NCI-H2029 treated with DMSO at 0.1 percent for 48 hours (cell line): ENCODE results near the gene AP5S1.
"Not testable (repeated sequence)": the region's sequence is repeated elsewhere in the genome, so short reads cannot be mapped to it uniquely, and the experiment has no call there.

ENCODE experiments used
- DNase-seq: peaks from one replicate; lab custom pipeline; 2025; lab: John Stamatoyannopoulos, UW

Gene AP5S1

GRCh38 chr20:3794168-3794567 is 26.2 kb upstream of the AP5S1 start:
- not testable (repeated sequence) for DNase-seq

- DNase-seq, result no peak
These were observed 25.5 kb upstream of the AP5S1 start for GRCh38 chr20:3794701-3795420.

GRCh38 chr20:3795511-3796468 is 24.6 kb upstream of the AP5S1 start, which contains the start of gene CDC25B:
CDC25B (plus strand) TSS chr20:3796310; CDS start chr20:3796532, 222 bp downstream.
- peak; percentile 88 for DNase-seq

GRCh38 chr20:3796477-3797225 is 23.7 kb upstream of the AP5S1 start:
- DNase-seq, result no peak

- no peak for DNase-seq
These were observed 23.2 kb upstream of the AP5S1 start for GRCh38 chr20:3797226-3797545.

- no peak for DNase-seq
These were observed 22.6 kb upstream of the AP5S1 start for GRCh38 chr20:3797592-3798372.

GRCh38 chr20:3798373-3798768 is 22.0 kb upstream of the AP5S1 start:
- DNase-seq, result no peak

GRCh38 chr20:3798908-3799248 is 21.5 kb upstream of the AP5S1 start:
- no peak for DNase-seq

GRCh38 chr20:3800256-3800877 is 20.0 kb upstream of the AP5S1 start:
- DNase-seq, result no peak

GRCh38 chr20:3800878-3801260 is 19.5 kb upstream of the AP5S1 start:
- no peak for DNase-seq

GRCh38 chr20:3801299-3801698 is 19.0 kb upstream of the AP5S1 start:
- no peak for DNase-seq

- DNase-seq, result no peak
These were observed 18.5 kb upstream of the AP5S1 start for GRCh38 chr20:3801846-3802245.

GRCh38 chr20:3802524-3803239 is 17.7 kb upstream of the AP5S1 start:
- DNase-seq, result no peak

- DNase-seq, result no peak
These were observed 17.1 kb upstream of the AP5S1 start for GRCh38 chr20:3803289-3803688.

GRCh38 chr20:3803854-3804253 is 16.5 kb upstream of the AP5S1 start:
- DNase-seq, result no peak

GRCh38 chr20:3804254-3804751 is 16.0 kb upstream of the AP5S1 start:
- no peak for DNase-seq

- DNase-seq, result no peak
These were observed 15.6 kb upstream of the AP5S1 start for GRCh38 chr20:3804781-3805180.

GRCh38 chr20:3808544-3808943 is 11.8 kb upstream of the AP5S1 start:
- DNase-seq, result no peak

- peak; percentile 94 for DNase-seq
These were observed 8.7 kb upstream of the AP5S1 start for GRCh38 chr20:3811467-3812258.

- no peak for DNase-seq
These were observed 8.1 kb upstream of the AP5S1 start for GRCh38 chr20:3812259-3812681.
